GM19193 (cell line): ENCODE measurements around the gene PILRB.

Experiments used
- POLR2A ChIP-seq: IDR thresholded peaks from 4 replicates; pipeline ENCODE4 v1.6.1; 2011; ENCODE audit not compliant: insufficient read depth, insufficient read length; ENCODE audit errors: extremely low read depth

Gene PILRB

GRCh38 chr7:100358027-100358856, at the start of gene PILRB:
Gene PILRB (plus strand): TSS chr7:100358117. CDS start chr7:100358303, 186 bp downstream.
- TF ChIP-seq POLR2A: no peak

DNA sequence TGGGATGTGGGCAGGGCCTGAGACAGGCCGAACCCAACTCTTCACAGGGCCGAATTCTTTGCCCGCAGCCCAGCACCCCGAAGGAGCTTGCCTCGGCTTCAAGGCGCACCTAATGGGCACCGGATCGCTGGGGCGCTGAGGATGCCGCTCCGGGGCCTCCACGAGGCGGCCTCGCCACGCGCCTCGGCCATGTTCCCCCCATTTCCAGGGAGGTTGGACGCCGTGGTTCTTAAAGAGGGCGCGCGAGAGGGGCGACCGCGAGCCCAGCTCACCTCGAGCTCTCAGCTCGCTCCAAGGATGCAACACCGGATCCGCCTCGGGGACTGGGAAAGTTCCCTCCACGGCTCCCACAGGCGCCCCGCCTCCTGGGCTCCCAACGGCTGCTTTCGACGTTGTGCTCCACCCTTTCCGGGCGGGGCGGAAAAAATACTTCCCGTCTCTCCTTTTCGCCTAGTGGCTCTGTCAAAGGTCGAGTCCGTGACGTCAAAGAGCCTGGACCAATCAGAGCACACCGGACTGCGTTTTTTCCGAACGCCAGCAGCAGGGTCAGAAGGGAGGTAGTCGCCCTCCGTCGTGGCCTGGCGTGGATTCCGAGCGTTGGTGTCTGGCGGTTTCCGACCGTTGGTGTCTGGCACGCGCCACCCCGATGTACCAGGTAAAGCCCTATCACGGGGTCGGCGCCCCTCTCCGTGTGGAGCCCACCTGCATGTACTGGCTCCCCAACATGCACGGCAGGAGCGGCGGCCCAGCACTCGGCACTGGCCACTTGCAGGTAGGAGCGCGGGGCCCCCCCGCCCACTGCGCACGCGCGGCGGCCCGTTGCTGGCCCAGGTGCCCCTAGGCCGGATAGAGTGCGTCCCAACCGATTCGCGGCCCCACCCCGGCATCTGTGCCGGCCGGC, 22.1 kb upstream of the PILRB start:
- TF ChIP-seq POLR2A: peak; percentile 91

DNA sequence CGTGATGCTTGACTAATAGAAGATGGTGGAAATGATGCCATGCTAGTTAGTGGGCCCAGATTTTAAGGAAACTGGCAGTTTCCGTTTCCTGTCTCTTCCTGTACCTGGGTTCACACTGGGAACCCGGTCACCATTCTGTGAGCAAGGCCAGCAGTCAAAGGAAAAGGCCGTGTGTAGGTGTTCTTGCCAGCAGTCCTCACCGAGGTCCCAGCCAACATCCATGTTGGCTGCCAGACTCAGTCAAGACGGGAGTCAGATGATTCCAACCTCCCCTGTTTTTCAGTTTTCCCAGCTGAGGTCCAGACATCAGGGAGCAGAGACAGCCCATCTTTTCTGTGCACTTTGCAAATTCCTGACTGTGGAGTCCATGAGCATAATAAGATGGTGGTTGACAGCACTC, 15.2 kb upstream of the PILRB start:
- no peak for TF ChIP-seq POLR2A

DNA sequence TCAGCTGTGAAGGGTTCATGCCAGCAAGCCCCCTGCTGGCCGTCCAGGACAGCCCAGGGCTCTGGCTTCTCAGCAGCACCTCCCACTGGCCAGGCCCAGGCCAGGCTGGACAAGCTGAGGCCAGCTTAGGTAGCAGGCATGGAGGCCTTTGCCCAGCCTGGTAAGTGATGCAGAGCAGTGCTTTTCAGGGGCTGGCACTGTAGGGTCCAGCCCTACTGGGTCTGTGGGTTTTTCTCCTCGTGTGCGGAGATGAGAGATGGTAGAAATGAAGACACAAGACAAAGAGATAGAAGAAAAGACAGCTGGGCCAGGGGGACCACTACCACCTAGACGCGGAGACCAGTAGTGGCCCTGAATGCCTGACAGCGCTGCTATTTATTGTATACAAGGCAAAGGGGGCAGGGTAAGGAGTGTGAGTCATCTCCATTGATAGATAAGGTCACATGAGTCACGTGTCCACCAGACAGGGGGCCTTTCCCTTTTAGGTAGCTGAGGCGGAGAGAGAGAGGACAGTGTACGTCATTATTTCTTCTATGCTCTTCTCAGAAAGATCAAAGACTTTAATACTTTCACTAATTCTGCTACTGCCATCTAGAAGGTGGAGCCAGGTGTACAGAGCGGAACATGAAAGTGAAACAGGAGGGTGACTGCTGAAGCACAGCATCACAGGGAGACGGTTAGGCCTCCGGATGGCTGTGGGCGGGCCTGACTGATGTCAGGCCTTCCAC, 13.2 kb upstream of the PILRB start:
- peak; percentile 29 for TF ChIP-seq POLR2A

DNA sequence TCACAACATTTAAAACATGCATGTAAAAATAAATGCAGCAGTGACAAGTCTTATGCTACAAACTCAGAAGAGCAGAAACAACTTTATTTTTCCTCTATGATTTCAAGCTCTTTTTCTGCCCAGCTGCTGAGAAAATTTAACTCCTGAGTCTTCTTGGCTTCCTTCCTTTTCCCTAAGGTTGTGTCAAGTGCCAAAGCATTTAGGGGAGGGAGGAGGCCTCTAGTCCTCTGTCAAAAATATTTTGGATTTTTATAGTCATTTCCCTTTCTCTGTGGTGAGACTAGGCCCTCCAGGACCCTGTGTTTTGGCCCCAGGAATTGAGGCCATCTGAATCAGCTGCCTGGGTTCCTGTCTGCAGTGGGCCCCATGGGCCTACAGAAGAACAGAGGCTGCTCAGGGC, 11.0 kb upstream of the PILRB start:
- TF ChIP-seq POLR2A: no peak

GRCh38 chr7:100348805-100349204, 9.1 kb upstream of the PILRB start:
- TF ChIP-seq POLR2A: no peak

DNA sequence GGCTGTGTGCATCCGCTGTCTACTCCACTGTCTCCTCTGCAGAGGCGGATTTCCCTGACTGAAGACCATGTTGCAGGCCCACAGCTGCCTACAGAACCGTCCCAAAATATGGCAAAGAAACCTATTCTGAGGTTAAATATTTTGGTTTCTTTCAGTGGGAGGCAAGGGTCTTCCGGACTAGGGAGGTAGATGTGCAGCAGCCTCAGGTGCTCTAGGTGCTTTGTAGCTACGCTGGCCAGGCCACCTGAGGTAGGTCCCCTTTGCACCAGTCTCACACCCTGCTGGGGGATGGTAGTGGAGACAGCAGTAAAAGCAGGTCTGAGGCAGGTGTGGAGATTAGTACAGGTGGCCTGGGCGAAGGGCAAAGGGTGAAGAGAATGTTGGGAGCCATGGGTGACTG, 8.2 kb upstream of the PILRB start:
- no peak for TF ChIP-seq POLR2A

DNA sequence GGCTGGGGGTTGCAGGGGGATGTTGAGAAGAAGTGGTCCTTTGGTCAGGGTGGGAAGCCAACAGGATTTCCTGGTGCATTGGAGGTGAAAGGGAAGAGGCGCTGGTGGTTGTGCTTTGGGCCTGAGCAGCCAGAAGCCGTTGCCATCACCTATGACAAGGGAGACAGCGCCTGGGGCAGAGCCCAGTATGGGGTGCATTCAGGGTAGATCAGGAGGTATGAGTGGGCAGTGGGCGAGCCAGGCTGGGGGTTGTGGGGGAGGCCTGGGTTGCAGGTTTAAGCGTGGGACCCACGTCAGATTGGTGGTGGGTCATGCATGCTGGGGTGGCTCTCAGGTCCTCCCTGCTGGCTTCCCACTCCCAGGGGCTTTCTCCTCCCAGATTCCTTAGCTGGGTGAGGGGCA, 6.3 kb upstream of the PILRB start:
- no peak for TF ChIP-seq POLR2A

DNA sequence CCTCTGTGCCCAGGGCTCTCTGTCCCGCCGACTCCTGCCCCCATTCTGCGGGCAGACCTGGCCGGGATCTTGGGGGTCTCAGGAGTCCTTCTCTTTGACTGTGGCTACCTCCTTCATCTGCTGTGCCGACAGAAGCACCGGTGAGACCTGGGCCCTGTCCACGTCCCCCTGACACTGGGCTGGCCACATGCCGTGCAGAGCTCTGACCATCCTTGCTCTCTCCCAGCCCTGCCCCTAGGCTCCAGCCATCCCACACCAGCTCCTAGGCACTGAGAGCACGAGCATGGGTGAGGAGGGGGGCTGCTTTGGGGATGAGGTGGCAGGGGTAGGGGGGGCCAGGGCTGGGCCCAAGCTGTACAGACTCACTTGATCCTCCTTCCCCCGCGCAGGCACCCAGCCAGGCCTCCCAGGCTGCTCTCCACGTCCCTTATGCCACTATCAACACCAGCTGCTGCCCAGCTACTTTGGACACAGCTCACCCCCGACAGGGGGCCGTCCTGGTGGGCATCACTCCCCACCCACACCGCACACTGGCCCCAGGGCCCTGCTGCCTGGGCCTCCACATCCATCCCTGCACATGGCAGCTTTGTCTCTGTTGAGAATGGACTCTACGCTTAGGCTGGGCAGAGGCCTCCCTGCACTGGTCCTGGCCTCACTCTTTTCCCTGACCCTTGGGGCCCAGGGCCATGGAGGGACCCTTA, 4.8 kb upstream of the PILRB start:
- TF ChIP-seq POLR2A: no peak

DNA sequence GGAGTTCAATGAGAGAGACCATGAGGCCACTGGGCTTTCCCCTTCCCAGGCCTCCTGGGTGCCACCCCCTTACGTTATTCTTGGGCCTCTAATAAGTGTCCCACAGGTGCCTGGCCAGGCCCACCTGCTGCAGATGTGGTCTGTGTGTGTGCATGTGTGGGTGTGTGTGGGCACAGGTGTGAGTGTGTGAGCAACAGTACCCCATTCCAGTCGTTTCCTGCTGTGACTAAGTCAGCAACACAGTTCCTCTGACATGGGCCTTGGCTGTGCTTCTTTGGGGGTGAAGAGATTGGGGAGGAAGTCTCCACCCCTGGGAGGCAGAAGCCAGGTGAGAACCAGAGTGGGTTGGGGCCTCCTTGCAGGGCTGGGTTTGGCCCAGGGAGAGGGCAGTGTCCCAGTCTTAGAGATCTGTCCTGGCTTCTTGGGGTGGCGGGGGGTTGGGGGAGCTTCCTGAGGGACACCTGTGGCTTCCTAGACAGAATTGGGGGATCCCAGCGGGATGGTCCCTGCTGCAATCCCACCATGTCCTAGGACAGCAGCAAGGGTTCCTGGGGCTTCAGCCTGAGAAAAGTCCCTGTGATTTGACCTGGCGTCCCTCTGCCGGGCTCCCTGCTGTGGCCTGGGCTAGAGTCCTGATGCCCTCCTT, 4.1 kb upstream of the PILRB start:
- no peak for TF ChIP-seq POLR2A

DNA sequence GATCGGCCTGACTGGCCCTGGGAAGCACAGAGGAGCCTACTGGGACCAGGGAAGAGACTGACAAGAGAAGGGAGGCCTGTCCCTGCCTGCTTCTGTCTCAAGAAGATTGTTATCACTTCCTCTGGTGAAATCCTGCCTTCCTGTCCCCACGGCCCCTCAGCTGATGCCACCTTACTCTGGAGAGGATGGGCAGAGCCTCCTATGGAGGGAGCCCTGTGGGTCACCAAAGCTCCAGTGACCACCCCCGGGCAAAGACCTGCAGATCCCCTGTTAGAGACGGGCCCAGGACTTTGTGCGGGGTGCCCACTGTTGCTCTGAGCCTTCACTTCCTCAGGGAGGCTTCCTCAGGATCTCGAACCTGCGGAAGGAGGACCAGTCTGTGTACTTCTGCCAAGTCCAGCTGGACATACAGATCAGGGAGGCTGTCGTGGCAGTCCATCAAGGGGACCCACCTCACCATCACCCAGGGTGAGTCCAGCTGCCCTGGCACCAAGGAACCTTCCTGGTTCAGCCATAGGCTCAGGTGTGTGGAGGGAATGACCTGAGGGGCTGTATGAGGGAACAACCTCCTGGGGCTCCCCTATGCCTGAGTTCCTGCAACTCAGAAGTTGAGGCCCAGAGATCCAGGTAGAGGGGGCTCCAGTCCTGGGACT, 1.4 kb upstream of the PILRB start:
- no peak for TF ChIP-seq POLR2A

DNA sequence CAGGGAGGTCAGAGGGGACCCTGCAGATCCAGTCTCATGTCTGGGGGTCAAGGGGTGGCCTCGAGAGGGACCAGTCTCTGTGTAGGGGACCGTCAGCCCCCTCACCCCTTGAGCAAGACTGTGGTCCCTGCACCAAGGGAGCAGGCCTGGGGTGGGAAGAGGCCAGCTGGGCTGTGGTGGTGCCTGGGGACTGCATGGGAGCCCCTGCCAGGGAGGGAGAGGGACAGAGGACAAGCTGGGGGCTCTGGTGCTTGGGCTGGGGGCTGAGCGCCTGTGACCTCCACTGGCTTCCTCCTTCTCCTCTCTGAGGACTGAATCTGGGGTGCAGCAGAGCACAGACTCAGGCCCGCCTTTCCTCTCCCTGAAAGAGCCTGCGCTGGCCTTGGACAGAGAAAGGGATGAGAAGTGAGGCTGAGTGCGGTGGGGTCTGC, 771 bp upstream of the PILRB start:
- no peak for TF ChIP-seq POLR2A

- TF ChIP-seq POLR2A: no peak
These were observed 918 bp downstream of the PILRB start for GRCh38 chr7:100358857-100359212.
